Tongue (tissue), 2 donors: Measurements from ENCODE around the gene CADM1. TPM values are rescaled to one million over a fixed set of nuclear protein-coding genes. Genes with fewer than 3 reads are reported as not detected.
"Not testable (repeated sequence)": the region's sequence is repeated elsewhere in the genome, so short reads cannot be mapped to it uniquely, and the experiment has no call there.

Source experiments
- DNase-seq: peaks from one replicate; pipeline ENCODE4 v3.0.0-alpha.2; 2015
- total RNA-seq: library from RNA; depleted of rRNA; stranded (reverse); fragments of >200 nt; gene quantifications from one replicate; pipeline ENCODE4 v1.2.3, GENCODE V29; 2014

Gene CADM1
- total RNA-seq, 1 donor from 2014 or later = 53.1 TPM

DNA sequence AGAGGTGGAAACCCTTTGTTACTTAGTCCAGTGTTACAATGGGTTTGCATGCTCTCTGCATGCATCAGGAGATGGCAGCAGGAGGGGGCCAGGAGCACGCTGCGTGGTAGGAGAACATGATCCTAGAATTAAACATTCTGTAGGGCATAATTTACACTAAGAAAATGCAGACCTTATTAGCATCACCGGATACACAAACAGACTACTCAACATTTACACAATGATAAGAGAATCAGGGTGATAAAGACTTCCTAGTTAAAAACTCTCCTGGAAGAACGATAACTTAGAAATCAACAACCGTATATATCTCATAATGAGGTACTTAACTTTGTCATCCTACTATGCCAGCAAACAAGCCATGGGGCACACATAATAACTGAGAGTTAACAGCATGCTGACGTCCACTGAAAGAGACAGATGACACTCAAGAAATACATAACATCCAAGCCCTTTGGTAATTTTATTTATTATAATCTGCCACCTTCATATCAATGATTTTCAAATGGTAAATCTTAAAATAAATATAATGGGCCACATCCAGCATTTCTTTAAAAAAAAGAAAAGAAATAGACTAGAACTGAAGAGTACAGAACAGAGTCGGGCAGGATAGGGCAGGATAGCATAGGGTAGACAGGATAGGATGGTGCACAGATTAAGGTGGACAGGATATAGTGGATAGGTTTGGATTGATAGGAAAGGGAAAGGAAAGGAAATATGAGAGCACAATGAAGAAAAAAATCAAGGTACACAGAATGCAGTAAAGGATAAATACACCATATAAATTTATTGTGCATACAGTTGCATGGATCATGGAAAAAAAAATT is 27.5 kb downstream of the CADM1 start:
- DNase-seq = no peak

- no peak for DNase-seq
Measured at GRCh38 chr11:115475564-115475963, 28.7 kb downstream of the CADM1 start.

GRCh38 chr11:115474306-115474705 is 29.9 kb downstream of the CADM1 start:
- not testable (repeated sequence) for DNase-seq

GRCh38 chr11:115473167-115473566 is 31.0 kb downstream of the CADM1 start:
- DNase-seq = no peak

DNA sequence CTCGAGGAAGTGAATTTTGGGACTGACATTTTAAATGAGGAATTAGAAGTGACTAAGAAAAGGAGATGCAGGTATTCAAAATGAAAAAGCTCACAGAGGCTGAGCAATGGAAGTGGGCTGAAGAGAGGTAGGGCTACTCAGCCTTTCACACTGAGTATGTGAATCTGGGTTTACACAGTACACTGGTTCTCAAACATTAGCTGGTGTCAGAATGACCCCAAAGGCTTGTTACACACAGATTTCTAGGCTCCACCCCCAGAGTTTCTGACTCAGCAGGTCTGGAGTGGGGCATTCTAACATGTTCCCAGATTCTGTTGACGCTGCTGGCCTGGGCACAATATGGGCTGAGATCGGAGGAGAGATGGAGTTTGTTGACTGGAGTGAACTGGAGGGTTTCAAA is 32.8 kb downstream of the CADM1 start:
- DNase-seq = no peak

- no peak for DNase-seq
Measured at GRCh38 chr11:115470928-115471327, 33.3 kb downstream of the CADM1 start.

- DNase-seq = no peak
Measured at GRCh38 chr11:115469361-115469760, 34.9 kb downstream of the CADM1 start.

- no peak for DNase-seq
Measured at GRCh38 chr11:115466122-115466521, 38.1 kb downstream of the CADM1 start.

GRCh38 chr11:115464269-115464668 is 39.9 kb downstream of the CADM1 start:
- no peak for DNase-seq

DNA sequence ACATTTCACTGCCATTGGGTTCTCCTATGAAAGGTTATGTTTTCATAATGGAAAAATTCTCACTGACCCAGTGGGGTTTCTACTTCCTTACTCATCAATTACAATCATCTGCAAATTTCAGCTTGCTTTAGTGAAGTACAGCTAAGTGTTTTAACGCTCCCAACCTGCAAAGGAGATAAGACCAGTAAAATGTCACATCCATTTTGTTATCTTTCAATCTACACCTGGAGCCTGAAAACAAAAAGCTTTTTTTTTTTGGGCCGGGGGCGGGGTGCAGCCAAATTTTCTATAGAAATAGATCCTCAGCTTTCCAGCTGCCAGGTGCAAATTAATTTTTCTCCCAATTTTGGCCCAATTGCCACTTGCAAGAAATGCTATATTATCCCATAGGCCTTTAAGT is 40.6 kb downstream of the CADM1 start:
- no peak for DNase-seq

GRCh38 chr11:115462757-115463156 is 41.5 kb downstream of the CADM1 start:
- no peak for DNase-seq

- DNase-seq = no peak
Measured at GRCh38 chr11:115462004-115462541, 42.1 kb downstream of the CADM1 start.

- no peak for DNase-seq
Measured at GRCh38 chr11:115460512-115460911, 43.7 kb downstream of the CADM1 start.

DNA sequence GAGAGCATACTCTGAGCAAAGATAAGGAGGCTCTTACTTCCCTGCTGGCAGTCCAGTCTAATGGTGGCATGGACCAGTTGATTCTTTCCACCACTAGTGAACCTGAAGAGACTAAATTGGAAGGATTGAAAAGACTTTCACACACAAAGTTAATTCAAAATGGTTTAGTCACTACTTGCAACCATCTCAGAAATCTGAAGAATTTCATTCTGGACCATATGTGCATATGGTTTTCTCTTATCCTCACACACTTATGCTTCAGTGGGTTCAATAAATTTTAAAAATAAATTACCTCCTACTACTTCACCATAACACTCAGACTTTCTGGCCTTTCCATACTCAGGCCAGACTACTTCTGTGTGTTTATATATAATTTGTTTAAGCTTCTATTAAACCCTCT is 44.7 kb downstream of the CADM1 start:
- DNase-seq = no peak

GRCh38 chr11:115458877-115459276 is 45.3 kb downstream of the CADM1 start:
- peak; percentile 19 for DNase-seq

DNA sequence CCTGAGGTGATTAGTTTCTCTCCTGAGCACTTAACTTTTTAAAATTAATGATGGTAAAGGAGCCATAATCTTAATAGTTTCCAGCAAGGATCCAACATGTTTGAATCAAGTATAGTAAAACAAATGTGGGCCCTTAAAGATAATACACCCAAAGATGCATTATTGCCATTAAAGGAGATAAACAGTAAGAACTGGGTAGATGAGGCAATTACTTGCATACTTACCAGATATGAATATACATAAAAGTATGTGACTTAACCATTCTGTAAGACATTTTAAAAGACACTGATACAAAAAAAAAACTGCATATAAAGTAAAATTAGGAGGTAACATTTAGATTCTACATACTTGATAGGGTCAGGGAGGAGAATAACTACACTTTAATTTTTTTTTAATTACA is 48.2 kb downstream of the CADM1 start:
- no peak for DNase-seq

DNA sequence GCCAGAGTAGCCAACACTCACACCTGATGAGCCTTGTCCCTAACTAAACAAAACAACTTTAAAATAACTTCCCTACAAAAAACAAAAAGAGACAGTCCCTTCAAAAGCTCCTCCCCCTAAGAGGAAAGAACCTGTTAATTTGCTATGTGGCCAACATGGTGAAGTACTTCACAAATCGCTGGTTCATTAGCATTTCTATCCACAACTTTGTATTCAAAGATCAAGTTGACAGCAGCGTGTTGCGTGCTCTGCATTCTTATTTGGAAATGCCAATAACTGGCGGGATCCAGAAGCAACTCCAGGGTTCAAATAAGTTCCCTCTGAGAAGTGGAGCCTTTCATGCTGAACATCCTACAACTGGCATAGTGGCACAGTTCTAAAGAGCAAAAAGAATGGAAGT is 48.6 kb downstream of the CADM1 start:
- no peak for DNase-seq

DNA sequence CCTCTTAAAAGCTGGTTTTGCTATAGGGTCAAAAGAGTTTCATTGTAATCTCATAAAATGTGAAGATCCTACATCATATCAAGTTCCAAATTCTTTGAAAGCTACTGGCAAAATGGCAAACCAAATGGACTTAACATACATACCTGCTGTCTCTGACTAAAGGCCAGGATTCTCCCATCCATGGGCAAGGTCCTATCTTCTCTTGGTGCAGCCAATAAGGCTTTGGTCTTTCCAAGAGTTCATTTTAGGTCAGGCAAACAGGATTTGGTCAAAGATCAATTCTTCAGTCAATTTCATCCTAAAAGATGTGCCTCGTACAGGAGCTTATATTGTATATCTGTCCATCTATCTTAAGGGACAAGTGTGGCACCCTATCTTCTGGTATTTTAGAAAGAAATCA is 49.7 kb downstream of the CADM1 start:
- no peak for DNase-seq

DNA sequence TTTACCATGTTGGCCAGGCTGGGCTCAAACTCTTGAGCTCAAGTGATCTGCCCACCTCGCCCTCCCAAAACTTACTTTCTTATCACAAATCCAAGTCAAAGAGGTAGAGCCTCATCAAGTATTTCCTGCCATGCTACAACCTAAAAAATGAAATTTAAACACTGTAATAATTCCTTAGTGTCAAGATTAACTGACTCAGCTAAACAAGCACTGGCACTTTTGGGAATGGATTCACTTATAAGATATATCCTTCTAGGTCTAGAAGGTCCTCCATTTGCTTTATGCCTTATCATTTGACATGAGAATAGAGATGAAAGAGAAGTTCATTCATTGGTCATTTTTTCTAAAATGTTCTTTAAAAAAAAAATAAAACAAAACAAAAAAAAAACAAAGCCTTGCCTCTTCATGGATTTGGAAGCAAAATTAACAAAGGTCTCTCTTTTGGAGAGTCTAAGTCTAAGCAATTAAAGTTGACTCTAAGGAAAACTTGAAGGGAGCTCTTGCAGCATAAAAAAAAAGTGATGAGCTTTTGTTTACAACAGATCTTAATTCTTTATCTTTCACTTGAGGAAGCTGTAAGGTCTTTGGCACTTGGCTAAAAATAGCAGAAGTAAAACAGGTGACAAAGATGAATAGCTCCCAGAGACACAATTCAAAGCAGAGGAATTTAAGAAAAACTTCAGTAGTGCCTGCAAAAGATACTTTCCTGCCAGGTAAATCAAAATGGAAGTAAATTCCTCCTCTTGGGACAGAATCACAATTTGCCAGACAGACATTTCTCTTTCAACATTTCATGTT is 50.3 kb downstream of the CADM1 start:
- DNase-seq = no peak

DNA sequence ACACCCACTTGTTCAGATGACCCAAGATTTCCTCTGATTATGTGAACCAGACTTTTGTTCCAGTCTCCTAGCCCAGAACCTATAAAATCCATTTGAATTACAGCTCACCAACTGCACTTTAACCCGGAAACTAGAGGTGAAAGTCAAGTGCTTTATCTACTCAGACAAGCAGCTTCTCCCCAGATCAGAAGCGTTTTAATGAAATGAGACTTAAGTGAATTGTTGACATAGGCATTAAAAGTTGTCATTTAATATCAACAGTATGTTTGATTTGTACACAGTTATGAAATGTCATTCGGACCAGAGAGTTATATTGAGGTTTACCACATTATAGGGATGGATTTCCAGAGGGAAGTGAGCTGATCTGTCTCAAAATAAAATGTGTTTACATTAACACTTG is 52.0 kb downstream of the CADM1 start:
- DNase-seq = no peak

GRCh38 chr11:115450519-115450918 is 53.7 kb downstream of the CADM1 start:
- peak; percentile 59 for DNase-seq

DNA sequence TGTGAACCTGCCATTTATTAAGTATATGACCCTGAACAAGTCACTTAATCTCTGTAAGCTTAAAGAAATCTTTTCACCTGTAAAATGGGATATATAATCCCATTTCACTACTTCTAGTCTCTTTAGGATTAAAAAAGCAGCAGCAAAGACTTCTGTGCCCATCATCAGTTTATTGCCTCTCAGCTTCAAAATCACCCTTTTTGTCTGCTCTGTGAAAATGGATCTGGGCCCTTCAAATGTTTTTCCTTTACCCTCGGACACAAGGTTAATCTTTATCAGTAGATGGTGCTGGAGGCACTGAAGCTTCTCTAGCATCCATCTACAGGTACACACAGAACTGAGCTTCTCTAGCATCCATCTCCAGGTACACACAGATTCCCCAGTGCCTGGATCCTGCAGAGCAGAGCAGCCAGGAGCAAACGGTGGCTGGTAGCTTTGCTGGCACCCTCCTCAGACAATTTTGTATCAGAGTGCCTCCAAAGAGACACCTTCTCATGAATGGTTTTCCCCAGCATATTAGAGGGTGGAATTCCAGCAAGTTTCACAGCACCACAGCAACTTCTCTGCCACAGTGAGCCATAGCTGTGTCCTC is 56.8 kb downstream of the CADM1 start:
- DNase-seq = no peak

GRCh38 chr11:115446214-115446613 is 58.0 kb downstream of the CADM1 start:
- no peak for DNase-seq
